ENCODE measurements around the gene CEP83.
"Not testable (repeated sequence)": the region's sequence is repeated elsewhere in the genome, so short reads cannot be mapped to it uniquely, and the experiment has no call there.

The CEP83 gene

DNA sequence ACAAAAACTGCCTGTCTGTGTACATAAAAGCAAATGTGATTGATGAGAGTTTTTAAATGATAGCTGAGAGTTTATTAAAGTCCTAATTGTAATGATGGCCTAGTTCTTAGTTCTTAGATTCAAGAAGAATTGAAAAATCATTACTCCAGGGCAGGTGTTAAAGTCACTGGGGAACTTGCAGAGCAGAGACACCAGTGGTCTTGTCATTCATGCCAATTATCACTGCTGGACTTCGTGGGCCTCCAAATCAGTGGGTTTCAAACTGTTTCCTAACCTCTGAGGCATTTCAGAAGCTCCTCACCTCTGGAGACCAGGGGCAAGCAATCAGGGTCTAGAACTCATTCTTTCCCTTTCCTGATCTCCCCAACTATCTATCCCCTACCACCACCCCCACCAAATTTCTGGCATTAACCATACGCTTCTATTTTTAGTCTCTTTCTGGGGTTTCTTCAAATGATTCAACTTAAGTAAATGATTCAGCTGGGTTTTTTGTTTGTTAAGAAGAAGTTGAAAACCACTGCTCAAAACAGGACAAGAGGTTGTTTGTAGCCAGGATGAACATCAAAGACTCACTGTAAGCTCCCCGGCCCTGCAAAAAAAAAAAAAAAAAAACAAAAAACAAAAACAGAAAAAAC lies 80.1 kb downstream of the CEP83 start:
- DNase-seq (ENCODE audit: low spot score) = no peak

DNA sequence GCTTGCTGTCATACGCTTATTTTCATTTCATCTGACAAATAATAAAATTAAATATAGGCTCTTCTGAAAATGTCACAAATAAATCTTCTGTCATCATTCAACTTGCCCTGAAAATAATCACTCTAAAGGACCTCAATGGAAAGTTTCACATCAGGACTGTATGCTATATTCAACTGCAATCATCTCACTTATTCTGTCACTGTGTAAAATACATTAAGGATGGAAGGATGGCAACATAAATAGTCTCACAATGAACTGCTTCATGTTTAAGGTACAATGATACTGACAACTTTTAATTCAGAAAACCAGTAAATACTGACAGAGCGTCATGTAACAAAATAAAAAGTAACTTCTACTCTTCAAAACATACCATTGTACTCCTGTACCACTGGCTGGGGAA lies 82.1 kb downstream of the CEP83 start:
- DNase-seq (ENCODE audit: low spot score) = no peak

DNA sequence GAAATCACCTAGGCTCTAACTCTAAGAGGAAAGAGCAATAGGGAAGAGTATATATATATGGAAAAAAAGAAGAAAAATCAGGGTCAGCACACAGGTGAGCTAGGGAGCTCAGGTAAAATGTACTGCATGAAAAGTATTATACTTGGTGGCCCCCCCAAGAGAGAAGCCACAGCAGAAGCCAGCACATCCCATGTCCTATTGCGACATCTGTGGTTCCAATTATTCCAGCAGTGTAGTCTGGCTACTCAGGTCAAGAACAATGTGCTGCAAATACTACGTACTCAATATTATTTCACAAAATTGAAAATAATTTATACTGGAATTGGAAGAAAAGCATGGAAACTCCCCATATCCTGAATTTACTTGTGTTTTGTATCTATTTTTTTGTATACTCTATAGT lies 85.5 kb downstream of the CEP83 start:
- DNase-seq (ENCODE audit: low spot score) = no peak

DNA sequence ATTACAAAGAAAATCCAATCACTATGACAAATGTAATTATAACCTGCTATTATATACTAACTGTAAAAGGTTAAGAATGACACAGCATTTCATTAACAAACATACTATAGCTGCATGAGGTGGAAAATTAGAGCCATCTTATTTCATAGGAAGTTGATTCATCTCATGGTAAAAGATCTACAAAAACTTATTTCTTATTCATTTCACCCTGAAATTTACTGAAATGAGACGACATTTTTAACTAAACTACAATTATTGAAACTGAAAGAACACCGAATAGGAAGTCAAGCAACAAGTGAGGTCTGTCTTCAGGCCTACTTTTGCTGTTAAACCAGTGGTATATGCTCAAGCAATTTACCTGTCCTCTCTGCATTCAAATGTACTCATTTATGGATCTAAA lies 87.2 kb downstream of the CEP83 start:
- no peak for DNase-seq (ENCODE audit: low spot score)

DNA sequence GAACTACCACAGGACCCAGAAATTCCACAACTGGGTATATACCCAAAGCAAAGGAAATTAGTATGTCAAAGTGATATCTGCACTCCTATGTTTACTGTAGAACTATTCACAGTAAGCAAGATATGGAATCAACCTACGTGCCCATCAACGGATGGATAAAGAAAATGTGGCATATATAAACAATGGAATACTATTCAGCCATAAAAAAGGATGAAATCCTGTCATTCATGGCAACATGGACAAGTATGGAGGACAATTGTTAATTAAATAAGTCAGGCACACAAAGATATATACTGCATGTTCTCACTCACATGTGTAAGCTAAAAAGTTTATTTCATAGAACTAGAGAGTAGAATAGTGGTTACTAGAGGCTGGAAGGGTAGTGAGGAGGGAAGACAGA lies 97.0 kb downstream of the CEP83 start:
- no peak for DNase-seq (ENCODE audit: low spot score)

DNA sequence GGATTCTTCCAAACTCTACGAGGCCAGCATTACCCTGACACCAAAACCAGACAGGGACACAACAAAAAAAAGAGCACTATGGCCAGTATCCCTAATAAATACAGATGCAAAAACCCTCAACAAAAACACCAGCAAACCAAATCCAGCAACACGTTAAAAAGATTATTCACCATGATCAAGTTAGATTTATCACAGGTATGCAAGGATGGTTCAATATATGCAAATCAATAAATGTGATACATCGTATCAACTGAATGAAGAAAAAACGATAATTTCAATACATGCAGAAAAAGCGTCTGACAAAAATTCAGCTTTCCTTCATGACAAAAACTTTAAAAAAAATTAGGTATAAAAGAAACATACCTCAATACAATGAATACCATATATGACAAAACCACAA lies 99.9 kb downstream of the CEP83 start:
- DNase-seq (ENCODE audit: low spot score) = no peak

DNA sequence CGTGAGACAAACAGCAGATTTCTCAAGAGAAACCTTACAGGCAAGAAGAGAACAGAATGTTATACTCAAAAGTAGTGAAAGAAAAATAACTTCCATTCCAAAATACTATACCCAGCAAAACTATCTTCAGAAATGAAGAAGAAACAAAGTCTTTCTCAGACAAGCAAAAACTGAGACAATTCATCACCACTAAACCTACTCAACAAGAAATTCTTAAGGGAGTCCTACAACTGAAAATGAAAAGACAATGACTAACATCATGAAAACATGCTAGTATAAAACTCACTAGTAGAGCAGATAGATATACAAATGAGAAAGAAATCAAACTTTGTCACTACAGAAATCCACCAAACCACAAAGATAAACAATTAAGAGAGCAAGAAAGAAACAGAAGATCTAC lies 106.5 kb downstream of the CEP83 start:
- DNase-seq (ENCODE audit: low spot score) = no peak

DNA sequence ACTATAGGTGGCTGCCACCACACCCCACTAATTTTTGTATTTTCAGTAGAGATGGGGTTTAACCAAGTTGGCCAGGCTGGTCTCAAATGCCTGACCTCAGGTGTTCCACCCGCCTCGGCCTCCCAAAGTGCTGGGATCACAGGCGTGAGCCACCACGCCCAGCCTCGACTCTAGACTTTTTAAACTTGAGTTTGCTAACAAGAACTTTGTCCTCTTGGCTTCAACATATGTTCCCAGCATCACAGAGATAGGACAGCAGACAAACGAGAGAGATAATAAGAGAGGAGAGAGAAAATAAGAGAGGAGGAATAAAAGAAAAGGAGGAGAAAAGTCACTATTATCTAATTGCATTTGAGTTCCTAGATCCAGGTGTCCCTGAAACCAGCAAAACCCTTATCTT lies 119.1 kb downstream of the CEP83 start:
- DNase-seq (ENCODE audit: low spot score) = no peak

DNA sequence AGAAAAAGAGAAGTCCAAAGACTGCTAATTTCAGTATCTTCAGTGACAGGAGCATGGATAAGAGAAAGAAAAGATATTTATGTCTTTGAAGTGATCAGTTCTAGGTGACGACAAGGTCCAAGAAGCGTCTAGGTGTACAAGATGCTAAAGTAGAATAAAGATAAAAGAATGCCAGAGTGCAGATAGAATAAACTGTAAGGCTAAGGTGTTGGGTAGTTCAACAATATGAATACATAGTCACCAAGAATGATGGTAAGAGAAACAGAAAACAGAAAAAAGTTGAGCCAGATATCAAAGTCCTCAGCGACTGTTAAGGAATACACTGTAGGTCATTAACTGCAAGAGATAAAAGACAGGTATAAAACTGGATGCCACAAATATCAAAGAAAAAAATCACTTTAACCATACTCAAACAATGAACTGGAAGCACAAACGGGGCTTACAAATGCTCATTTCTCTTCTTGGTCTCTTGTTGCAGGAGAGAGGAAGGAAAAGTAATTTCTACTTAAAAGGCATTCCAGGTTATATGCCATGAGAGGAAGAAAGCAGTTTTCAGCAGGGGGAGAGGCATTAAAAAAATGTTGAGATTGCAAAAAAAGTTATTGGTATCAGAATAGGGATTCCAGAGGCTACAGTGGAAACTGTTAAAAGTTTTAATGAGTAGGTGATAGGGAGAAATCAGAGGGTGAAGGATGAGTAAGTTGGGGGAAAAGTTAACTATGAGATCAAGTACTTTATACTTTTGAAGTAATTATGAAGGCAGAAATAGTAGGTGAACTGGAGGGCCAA lies 121.5 kb downstream of the CEP83 start:
- DNase-seq (ENCODE audit: low spot score) = no peak

DNA sequence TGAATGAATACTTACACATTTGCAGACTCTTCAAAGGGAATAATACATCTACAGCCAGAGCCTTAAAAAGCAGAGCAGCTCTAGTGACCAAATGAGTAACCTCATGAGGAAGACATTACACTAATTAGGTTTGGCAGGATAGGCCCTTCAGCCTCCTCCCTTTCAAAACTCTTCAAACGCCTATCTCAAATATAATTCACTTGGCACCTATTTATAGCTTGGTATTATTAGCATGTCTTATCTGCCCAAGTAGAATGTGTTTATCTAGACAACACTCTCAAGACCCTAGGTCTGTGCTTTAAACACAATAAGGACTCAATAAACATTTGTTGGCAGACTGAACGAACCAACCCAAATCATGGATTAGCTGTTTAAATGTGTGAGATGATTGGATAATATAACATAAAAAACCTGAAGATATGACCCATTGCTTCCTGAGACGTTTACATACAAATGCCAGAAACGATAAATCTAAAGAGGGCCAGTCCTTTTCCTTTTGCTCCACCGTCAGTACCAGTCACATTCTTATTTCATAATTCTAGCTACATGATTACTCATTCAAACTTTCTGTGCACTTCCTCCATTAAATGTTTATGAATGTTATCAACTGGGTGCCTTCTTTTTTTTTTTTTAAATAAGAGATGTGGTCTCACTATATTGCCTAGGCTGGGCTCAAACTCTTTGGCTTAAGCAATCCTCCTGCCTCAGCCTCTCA lies 123.3 kb downstream of the CEP83 start:
- DNase-seq (ENCODE audit: low spot score) = no peak

DNA sequence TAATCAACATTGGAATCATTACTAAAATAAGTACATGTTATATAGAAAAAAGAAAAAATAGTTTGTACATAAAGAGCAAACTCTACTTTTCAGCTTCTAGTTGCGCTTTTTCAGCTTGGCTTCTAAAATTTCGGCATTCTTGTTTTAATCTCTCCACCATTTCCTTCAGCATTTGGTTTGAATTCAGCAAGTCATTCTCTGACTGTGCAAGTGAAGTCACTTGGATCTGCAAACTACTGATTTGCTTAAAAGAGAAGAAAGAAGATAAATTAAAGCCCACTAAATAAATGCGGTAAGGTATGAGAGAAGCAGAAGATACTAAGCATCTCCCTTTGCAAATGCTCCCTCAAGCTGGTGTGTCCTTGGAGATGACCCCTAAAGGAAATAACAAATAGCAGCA lies 126.3 kb downstream of the CEP83 start:
- DNase-seq (ENCODE audit: low spot score) = no peak

DNA sequence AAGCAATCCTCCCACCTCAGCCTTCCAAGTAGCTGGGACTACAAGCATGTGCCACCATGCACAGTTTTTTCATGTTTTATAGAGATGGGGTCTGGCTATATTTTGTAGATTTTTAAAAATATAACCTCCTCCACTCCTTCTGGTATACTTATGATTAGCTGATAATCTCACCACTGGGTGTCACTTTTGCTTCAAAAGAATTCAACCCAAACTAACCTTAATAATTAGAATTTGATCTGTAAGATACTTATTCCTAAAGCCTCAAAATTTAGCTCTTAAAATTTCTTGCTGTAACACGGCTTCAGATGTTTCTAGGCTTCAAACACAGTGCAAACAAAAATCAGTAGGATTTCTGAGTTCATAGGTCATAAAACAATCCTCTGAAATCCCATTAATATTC lies 130.3 kb downstream of the CEP83 start:
- DNase-seq (ENCODE audit: low spot score) = no peak

DNA sequence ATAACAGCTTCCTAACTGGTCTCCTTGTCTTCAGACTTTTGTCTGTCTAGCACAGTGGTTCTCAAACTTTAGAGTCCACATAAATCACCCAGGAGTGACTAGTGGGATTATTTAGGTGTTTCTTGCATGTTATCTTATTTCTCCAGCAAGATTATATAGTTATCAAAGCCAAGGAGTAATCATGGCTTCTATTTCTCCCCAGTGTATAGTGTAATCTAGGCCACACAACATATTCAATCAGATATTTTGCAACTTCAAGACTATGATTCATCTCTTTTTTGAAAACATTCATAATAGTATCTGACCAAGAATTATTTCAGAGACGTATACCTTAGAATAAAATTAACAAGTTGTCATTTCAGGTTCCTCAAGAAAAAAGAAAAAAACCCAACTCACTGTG lies 131.9 kb downstream of the CEP83 start:
- no peak for DNase-seq (ENCODE audit: low spot score)

DNA sequence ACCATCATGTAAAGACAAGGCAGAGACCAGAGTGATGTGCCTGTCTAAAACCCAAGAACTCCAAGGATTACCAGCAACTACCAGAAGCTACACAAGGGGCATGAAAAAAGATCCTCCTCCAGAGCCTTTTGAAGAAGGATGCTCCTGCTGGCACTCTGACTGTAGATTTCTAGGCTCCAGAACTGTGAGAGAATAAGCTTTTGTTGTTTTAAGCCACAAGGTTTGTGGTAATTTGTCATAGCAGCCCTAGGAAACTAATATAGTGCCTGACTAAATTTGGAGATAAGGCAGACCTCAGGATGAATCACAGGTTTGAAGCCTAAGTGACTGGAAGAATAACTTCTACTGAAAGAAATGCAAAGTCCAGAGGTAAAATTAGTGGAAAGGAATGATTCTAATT lies 132.9 kb downstream of the CEP83 start:
- DNase-seq (ENCODE audit: low spot score) = no peak

DNA sequence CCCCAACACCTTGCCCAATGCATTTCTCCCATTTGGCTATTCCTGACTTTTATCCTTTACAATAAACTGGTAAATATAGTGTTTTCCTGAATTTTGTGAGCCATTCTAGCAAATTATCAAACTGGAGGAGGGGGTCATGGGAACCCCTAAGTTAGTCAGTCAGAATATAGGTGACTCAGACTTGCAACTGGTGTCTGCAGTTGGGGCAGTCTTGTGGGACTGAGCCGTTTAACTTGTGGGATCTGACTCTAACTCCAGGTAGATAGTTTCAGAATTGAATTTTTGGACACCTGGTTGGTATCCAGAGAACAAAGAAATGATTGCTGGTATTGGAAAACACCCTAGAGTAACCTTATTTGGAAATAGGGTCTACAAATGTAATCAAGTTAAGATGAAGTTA lies 133.4 kb downstream of the CEP83 start:
- DNase-seq (ENCODE audit: low spot score) = no peak

DNA sequence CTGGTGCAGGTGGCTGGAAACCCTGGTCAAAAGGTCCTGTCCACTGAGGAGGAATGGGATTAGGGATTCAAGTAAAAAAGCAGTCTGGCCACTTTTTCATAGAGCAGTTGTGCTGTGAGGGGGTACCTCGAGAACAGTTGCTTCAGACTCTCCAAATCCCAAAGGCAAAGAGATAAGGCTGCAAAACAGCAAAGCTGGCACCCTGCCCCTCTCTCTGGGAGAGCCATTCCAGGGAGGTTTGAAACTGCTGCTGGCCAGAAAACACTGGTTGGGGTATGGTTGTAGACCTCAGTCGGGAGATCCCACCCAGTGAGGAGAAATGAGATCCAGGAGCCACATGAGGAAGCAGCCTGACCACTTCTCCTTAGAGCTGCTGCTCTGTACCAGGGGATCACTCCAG lies 137.3 kb downstream of the CEP83 start:
- DNase-seq (ENCODE audit: low spot score) = no peak

DNA sequence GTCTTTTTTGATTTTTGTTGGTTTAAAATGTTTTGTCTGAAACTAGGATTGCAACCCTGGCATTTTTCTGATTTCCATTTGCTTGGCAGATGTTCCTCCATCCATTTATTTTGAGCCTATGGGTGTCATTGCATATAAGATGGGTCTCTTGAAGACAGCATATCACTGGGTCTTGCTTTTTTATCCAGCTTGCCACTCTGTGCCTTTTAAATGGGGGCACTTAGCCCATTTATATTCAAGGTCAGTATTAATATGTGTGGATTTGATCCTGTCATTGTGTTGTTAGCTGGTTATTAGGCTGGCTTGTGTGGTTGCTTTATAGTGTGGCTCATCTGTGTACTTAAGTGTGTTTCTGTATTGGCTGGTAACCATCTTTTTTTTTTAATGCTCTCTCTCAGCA lies 139.6 kb downstream of the CEP83 start:
- DNase-seq (ENCODE audit: low spot score) = no peak

DNA sequence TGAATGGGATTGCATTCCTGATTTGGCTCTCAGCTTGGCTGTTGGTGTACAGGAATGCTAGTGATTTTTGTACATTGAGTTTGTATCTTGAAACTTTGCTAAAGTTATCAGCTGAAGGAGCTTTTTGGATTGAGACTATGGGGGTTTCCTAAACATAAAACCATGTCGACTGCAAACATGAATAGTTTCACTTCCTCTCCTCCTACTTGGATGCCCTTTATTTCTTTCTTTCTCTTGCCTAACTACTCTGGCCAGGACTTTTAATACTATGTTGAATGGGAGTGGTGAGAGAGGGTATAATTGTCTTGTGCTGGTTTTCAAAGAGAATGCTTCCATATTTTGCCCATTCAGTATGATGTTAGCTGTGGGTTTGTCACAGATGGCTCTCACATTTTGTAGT lies 141.5 kb downstream of the CEP83 start:
- no peak for DNase-seq (ENCODE audit: low spot score)

DNA sequence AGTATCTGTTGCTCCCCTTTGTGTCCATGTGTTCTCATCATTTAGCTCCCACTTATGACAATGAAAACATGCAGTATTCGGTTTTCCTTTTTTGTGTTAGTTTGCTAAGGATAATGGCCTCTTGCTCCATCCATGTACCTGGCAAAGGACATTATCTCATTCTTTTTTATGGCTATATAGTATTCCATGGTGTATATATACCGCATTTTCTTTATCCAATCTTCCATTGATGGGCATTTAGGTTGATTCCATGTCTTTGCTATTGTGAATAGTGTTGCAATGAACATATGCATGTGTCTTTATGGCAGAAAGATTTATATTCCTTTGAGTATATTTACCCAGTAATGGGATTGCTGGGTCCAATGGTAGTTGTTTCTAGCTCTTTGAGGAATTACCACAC lies 143.1 kb downstream of the CEP83 start:
- not testable (repeated sequence) for DNase-seq (ENCODE audit: low spot score)

DNA sequence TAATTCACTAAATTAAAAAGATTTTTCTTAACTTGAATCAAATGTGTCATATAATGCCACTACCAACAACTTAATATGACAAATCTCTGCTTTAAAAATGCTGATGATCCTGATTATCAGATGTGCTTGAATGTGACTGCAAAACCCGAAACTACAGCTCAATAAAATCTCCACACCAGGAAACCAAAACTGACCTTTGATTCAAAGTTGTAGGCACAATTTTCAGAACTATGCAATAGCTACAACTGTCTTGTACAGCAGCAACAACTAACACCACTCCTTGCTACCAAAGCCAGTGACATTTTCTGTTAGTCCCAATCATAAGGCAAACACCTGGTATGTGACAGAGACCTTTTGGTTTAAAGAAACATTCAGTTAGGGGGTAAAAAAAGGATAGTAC lies 147.3 kb downstream of the CEP83 start:
- no peak for DNase-seq (ENCODE audit: low spot score)

DNA sequence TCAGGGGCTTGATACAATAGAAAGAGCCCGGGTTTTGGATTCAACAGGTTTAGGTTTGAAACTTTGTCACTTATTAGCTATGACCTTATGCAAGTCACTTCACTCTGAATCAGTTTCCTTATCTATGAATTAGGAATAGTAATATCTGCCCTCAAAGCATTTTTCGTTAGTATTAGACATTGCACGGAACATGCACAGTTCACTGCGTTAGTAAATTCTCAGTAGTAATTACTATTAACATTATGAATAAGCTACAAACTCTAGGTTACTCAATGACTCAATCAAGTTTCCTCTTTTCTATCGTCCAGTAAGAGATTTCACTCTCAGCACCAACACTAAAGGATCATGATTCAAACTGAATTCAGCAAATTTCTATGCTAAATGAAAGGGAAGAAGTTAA lies 150.3 kb downstream of the CEP83 start:
- DNase-seq (ENCODE audit: low spot score) = no peak

DNA sequence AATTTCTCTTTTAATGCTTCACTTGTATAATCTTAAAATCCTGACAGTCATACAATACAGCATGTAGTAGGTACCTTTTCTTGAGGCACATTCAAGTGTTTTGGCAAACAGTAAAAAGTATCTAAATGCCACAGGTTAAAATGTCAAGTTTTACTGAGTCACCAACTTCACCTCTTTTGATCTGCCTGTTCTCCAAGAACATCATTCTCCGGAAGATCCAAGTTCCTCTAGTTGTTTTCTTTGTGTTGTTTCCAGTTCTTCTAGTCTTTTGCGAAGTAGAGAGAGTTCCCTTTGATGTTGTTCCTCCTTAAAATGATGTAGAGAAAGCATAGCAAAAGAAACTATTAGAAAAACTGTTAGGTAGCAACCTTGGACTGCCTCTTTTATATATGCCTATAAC lies 151.1 kb downstream of the CEP83 start:
- no peak for DNase-seq (ENCODE audit: low spot score)

Data from left forelimb (tissue), 1 donor.